Measurements from ENCODE around the gene PTRH2. TPM values are rescaled to one million over a fixed set of nuclear protein-coding genes. Genes with fewer than 3 reads are reported as not detected.
A peak's percentile ranks its signal among the peaks of the same experiment; 100 is the strongest.

PTRH2 gene
- total RNA-seq, 1 donor from 2014 or later: 18.3 TPM

DNA sequence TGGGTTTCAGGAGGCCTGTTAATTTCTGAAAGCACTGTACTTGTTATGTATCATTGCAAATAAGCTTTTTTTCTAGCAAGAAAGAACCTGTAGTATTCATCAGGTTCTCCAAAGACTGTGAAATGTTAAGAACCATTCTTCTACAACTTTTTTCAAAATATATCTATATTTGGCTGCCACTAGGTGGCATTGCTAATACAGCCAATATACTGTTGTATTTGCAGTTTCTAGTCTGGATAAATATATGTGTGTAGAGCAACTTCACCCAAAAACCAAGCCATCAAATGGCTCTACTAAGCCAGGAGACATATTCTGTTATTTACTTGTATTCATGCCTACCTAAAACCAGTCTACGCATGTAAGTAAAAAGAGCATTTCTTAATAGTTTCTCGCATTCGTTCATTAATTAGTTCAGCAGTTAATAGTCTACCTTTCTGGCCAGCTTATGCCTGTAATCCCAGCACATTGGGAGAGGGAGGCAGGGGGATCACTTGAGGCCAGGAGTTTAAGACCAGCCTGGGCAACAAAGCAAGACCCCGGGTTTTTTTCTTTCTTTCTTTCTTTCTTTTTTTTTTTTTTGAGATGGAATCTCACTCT lies 39.7 kb upstream of the PTRH2 start:
- Histone ChIP-seq H3K9ac (ENCODE audit: low read depth in 1 of 3, low read length in 3 of 3) (no peak overlapping the region), H3K9me3 (ENCODE audit: control insufficient read depth in 3 of 3, low read length in 3 of 3) (no peaks in the 10 kb centered on the region), H3K4me3 (ENCODE audit: low read length in 3 of 3) (no peak overlapping the region), H3K36me3 (ENCODE audit: control insufficient read depth in 3 of 3, insufficient read depth in 3 of 3, low read length in 3 of 3) (peaks cover 0 to 5% (median 3%) of the 10 kb centered on the region in 3 donors), H3K4me1 (ENCODE audit: control insufficient read depth in 3 of 3, insufficient read depth in 3 of 3, low read length in 3 of 3) (no peaks in the 10 kb centered on the region), H3K27me3 (ENCODE audit: control insufficient read depth in 3 of 3, insufficient read depth in 3 of 3, low read length in 3 of 3) (no peaks in the 10 kb centered on the region), H3K27ac (ENCODE audit: low read depth, low read length) (no peak overlapping the region)

DNA sequence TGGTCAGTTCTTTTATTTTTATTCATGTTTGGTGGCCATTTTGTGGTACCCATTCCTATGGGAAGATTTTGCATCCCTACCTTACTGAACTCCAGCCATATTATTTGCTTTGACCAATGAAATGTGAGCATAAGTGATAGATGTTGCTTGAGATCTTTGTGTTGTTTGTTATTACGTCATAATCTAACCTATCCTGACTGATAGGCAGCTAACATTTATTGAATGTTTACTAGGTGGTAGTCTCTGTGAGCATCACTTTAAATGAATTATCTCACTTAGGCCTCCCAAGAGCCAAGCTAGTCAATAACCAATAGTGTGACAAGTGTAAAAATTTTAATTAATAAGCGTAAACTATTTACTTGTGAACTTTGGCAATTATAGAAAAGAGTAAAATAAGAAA lies 37.8 kb upstream of the PTRH2 start:
- Histone ChIP-seq H3K4me1 (ENCODE audit: control insufficient read depth in 3 of 3, insufficient read depth in 3 of 3, low read length in 3 of 3) (no peaks in the 10 kb centered on the region), H3K27ac (ENCODE audit: low read depth, low read length) (no peak overlapping the region), H3K27me3 (ENCODE audit: control insufficient read depth in 3 of 3, insufficient read depth in 3 of 3, low read length in 3 of 3) (no peaks in the 10 kb centered on the region), H3K4me3 (ENCODE audit: low read length in 3 of 3) (no peak overlapping the region), H3K9ac (ENCODE audit: low read depth in 1 of 3, low read length in 3 of 3) (no peak overlapping the region), H3K36me3 (ENCODE audit: control insufficient read depth in 3 of 3, insufficient read depth in 3 of 3, low read length in 3 of 3) (peaks cover 0 to 5% (median 5%) of the 10 kb centered on the region in 3 donors), H3K9me3 (ENCODE audit: control insufficient read depth in 3 of 3, low read length in 3 of 3) (no peaks in the 10 kb centered on the region)

- H3K4me1 ChIP-seq (ENCODE audit: control insufficient read depth in 3 of 3, insufficient read depth in 3 of 3, low read length in 3 of 3): no peaks in the 10 kb centered on the region
- H3K27ac ChIP-seq (ENCODE audit: low read depth, low read length): no peak overlapping the region
- peaks cover 0 to 7% (median 7%) of the 10 kb centered on the region in 3 donors for H3K36me3 ChIP-seq (ENCODE audit: control insufficient read depth in 3 of 3, insufficient read depth in 3 of 3, low read length in 3 of 3)
- H3K4me3 ChIP-seq (ENCODE audit: low read length in 3 of 3): no peak overlapping the region
- H3K9ac ChIP-seq (ENCODE audit: low read depth in 1 of 3, low read length in 3 of 3): no peak overlapping the region
- H3K27me3 ChIP-seq (ENCODE audit: control insufficient read depth in 3 of 3, insufficient read depth in 3 of 3, low read length in 3 of 3): no peaks in the 10 kb centered on the region
- no peaks in the 10 kb centered on the region for H3K9me3 ChIP-seq (ENCODE audit: control insufficient read depth in 3 of 3, low read length in 3 of 3)
Measured at GRCh38 chr17:59743842-59744241, 36.6 kb upstream of the PTRH2 start.

DNA sequence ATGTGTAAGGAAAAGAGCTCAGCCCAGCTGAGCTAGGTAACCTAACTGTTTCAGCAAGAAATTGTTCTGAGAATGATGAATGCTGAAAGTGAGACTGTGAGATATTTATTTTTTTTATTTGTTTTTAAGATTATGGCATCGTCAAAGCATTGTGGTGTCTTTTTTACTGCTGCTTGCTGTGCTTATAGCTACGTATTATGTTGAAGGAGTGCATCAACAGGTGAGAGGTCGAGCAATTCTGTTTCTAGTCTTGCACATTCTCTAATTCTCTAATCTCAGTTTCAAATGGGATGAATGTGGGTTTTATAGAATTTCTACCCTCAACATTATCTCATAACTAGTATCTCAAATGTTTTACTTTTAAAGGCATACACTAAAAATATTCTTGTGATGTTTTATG lies 30.1 kb upstream of the PTRH2 start:
- Histone ChIP-seq H3K27ac (ENCODE audit: low read depth, low read length) (no peak overlapping the region), H3K36me3 (ENCODE audit: control insufficient read depth in 3 of 3, insufficient read depth in 3 of 3, low read length in 3 of 3) (peaks cover 3 to 14% (median 4%) of the 10 kb centered on the region in 3 donors), H3K9ac (ENCODE audit: low read depth in 1 of 3, low read length in 3 of 3) (no peak overlapping the region)

GRCh38 chr17:59734226-59734625 lies 27.0 kb upstream of the PTRH2 start:
- Histone ChIP-seq H3K27ac (ENCODE audit: low read depth, low read length) (no peak overlapping the region), H3K4me3 (ENCODE audit: low read length in 3 of 3) (no peak overlapping the region), H3K36me3 (ENCODE audit: control insufficient read depth in 3 of 3, insufficient read depth in 3 of 3, low read length in 3 of 3) (peaks cover 0 to 13% (median 3%) of the 10 kb centered on the region in 3 donors), H3K9me3 (ENCODE audit: control insufficient read depth in 3 of 3, low read length in 3 of 3) (no peaks in the 10 kb centered on the region), H3K9ac (ENCODE audit: low read depth in 1 of 3, low read length in 3 of 3) (no peak overlapping the region), H3K27me3 (ENCODE audit: control insufficient read depth in 3 of 3, insufficient read depth in 3 of 3, low read length in 3 of 3) (no peaks in the 10 kb centered on the region), H3K4me1 (ENCODE audit: control insufficient read depth in 3 of 3, insufficient read depth in 3 of 3, low read length in 3 of 3) (no peaks in the 10 kb centered on the region)

More for the DNA sequence above, 30.1 kb upstream of the PTRH2 start:
- no peaks in the 10 kb centered on the region for H3K4me1 ChIP-seq (ENCODE audit: control insufficient read depth in 3 of 3, insufficient read depth in 3 of 3, low read length in 3 of 3)
- no peaks in the 10 kb centered on the region for H3K27me3 ChIP-seq (ENCODE audit: control insufficient read depth in 3 of 3, insufficient read depth in 3 of 3, low read length in 3 of 3)
- H3K4me3 ChIP-seq (ENCODE audit: low read length in 3 of 3): no peak overlapping the region
- H3K9me3 ChIP-seq (ENCODE audit: control insufficient read depth in 3 of 3, low read length in 3 of 3): no peaks in the 10 kb centered on the region

DNA sequence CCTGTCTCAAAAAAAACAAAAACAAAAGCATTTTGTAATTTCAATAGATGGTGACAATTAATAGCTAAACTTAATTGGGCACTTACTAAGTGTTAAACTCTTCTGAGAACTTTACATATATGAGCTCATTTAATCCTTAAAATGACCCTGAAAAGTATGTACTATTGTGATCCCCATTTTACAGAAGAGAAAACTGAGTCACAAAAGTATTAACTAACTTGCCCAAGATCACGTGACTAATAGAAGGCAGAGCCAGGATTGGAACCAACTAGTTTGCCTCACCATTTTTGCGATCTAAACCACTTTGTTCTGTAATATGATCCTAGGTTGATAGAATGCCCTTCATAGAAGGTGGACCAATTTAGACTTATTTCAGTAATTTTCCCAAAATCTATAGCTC lies 26.5 kb upstream of the PTRH2 start:
- Histone ChIP-seq H3K9ac (ENCODE audit: low read depth in 1 of 3, low read length in 3 of 3) (no peak overlapping the region), H3K36me3 (ENCODE audit: control insufficient read depth in 3 of 3, insufficient read depth in 3 of 3, low read length in 3 of 3) (peaks cover 0 to 13% (median 3%) of the 10 kb centered on the region in 3 donors), H3K4me1 (ENCODE audit: control insufficient read depth in 3 of 3, insufficient read depth in 3 of 3, low read length in 3 of 3) (no peaks in the 10 kb centered on the region), H3K4me3 (ENCODE audit: low read length in 3 of 3) (no peak overlapping the region), H3K27me3 (ENCODE audit: control insufficient read depth in 3 of 3, insufficient read depth in 3 of 3, low read length in 3 of 3) (no peaks in the 10 kb centered on the region), H3K9me3 (ENCODE audit: control insufficient read depth in 3 of 3, low read length in 3 of 3) (no peaks in the 10 kb centered on the region), H3K27ac (ENCODE audit: low read depth, low read length) (no peak overlapping the region)

- Histone ChIP-seq H3K9ac (ENCODE audit: low read depth in 1 of 3, low read length in 3 of 3) (no peak overlapping the region), H3K9me3 (ENCODE audit: control insufficient read depth in 3 of 3, low read length in 3 of 3) (no peaks in the 10 kb centered on the region), H3K27me3 (ENCODE audit: control insufficient read depth in 3 of 3, insufficient read depth in 3 of 3, low read length in 3 of 3) (no peaks in the 10 kb centered on the region), H3K27ac (ENCODE audit: low read depth, low read length) (no peak overlapping the region), H3K4me3 (ENCODE audit: low read length in 3 of 3) (no peak overlapping the region), H3K4me1 (ENCODE audit: control insufficient read depth in 3 of 3, insufficient read depth in 3 of 3, low read length in 3 of 3) (peaks cover 0 to 3% (median 0%) of the 10 kb centered on the region in 3 donors), H3K36me3 (ENCODE audit: control insufficient read depth in 3 of 3, insufficient read depth in 3 of 3, low read length in 3 of 3) (peaks cover 0 to 4% (median 0%) of the 10 kb centered on the region in 3 donors)
Measured at GRCh38 chr17:59730268-59730834, 23.1 kb upstream of the PTRH2 start.

DNA sequence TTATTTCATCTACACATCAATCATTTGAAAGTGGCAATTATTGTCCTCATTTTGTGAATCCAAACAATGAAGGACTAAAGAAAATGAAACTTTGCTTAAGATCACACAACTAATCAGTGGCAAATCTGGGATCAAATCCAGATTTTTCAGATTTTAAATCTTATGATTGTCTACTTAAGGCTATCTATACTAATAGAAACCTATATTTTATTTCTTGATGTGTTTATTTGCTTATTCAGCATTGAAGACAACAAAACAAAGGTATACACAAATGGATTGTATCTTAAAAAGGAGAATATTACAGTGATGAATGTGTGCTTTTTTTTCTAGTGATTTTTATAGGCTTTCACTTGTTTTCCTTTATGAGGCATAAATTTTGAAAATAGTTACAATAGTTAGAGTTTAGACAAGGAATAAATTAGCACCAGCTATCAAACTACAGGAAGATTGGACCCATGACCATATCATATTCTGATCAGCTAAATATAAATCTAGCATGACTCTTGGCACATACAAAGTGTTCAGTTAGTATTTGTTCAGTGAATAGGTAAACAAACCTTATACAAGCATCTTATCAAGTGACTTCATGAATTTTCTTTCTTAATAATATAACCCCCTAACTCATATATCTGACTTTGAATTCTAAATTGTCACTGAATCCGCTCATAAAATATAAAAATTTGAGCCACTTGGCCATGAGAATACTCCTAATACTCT lies 20.7 kb upstream of the PTRH2 start:
- no peaks in the 10 kb centered on the region for H3K27me3 ChIP-seq (ENCODE audit: control insufficient read depth in 3 of 3, insufficient read depth in 3 of 3, low read length in 3 of 3)
- H3K36me3 ChIP-seq (ENCODE audit: control insufficient read depth in 3 of 3, insufficient read depth in 3 of 3, low read length in 3 of 3): no peaks in the 10 kb centered on the region
- peaks cover 0 to 3% (median 0%) of the 10 kb centered on the region in 3 donors for H3K4me1 ChIP-seq (ENCODE audit: control insufficient read depth in 3 of 3, insufficient read depth in 3 of 3, low read length in 3 of 3)
- peak overlapping the region; percentile 42 for H3K27ac ChIP-seq (ENCODE audit: low read depth, low read length)
- no peak overlapping the region for H3K4me3 ChIP-seq (ENCODE audit: low read length in 3 of 3)
- H3K9ac ChIP-seq (ENCODE audit: low read depth in 1 of 3, low read length in 3 of 3): no peak overlapping the region
- H3K9me3 ChIP-seq (ENCODE audit: control insufficient read depth in 3 of 3, low read length in 3 of 3): no peaks in the 10 kb centered on the region

DNA sequence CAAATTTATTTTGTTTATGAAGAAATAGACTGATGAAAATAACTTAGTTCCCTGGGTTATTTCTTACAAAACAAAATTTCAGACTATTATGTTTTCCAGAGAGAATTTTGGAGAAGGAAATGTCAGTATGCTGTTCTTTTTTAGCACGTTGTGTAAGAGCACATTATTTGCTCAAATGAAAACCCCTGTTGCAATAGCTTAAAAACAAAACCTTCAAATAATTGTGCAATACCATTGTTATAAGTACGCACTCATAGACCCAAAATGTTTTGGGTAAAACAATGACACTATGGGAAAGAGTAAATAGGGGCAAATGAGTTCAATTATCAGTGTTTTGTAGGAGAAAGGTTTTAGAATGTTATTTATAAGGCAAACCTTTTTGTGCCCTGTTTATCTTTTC lies 18.5 kb upstream of the PTRH2 start:
- no peak overlapping the region for H3K4me3 ChIP-seq (ENCODE audit: low read length in 3 of 3)
- no peak overlapping the region for H3K9ac ChIP-seq (ENCODE audit: low read depth in 1 of 3, low read length in 3 of 3)
- H3K36me3 ChIP-seq (ENCODE audit: control insufficient read depth in 3 of 3, insufficient read depth in 3 of 3, low read length in 3 of 3): no peaks in the 10 kb centered on the region
- H3K27me3 ChIP-seq (ENCODE audit: control insufficient read depth in 3 of 3, insufficient read depth in 3 of 3, low read length in 3 of 3): no peaks in the 10 kb centered on the region
- H3K4me1 ChIP-seq (ENCODE audit: control insufficient read depth in 3 of 3, insufficient read depth in 3 of 3, low read length in 3 of 3): peaks cover 0 to 3% (median 0%) of the 10 kb centered on the region in 3 donors
- H3K9me3 ChIP-seq (ENCODE audit: control insufficient read depth in 3 of 3, low read length in 3 of 3): no peaks in the 10 kb centered on the region
- H3K27ac ChIP-seq (ENCODE audit: low read depth, low read length): peak overlapping the region; percentile 40

GRCh38 chr17:59723607-59724006 lies 16.4 kb upstream of the PTRH2 start:
- no peak overlapping the region for H3K27ac ChIP-seq (ENCODE audit: low read depth, low read length)
- H3K9me3 ChIP-seq (ENCODE audit: control insufficient read depth in 3 of 3, low read length in 3 of 3): no peaks in the 10 kb centered on the region
- H3K27me3 ChIP-seq (ENCODE audit: control insufficient read depth in 3 of 3, insufficient read depth in 3 of 3, low read length in 3 of 3): no peaks in the 10 kb centered on the region
- no peak overlapping the region for H3K9ac ChIP-seq (ENCODE audit: low read depth in 1 of 3, low read length in 3 of 3)
- peaks cover 0 to 3% (median 0%) of the 10 kb centered on the region in 3 donors for H3K4me1 ChIP-seq (ENCODE audit: control insufficient read depth in 3 of 3, insufficient read depth in 3 of 3, low read length in 3 of 3)
- no peak overlapping the region for H3K4me3 ChIP-seq (ENCODE audit: low read length in 3 of 3)
- no peaks in the 10 kb centered on the region for H3K36me3 ChIP-seq (ENCODE audit: control insufficient read depth in 3 of 3, insufficient read depth in 3 of 3, low read length in 3 of 3)
